HG03432 (cell line): ENCODE measurements around the gene RFX7.
"Not testable (repeated sequence)": the region's sequence is repeated elsewhere in the genome, so short reads cannot be mapped to it uniquely, and the experiment has no call there.

Experiments used
- ATAC-seq: cut with Tn5 transposase; IDR thresholded peaks from one replicate; pipeline ENCODE4 v1.9.1; 2021; ENCODE audit warnings: mild to moderate bottlenecking, moderate library complexity; ENCODE audit not compliant: unreplicated experiment

Gene RFX7

GRCh38 chr15:56243163-56244037 is at the start of gene RFX7:
Gene RFX7 (minus strand): TSS chr15:56243879. CDS start chr15:56243285, 594 bp downstream.
- ATAC-seq, result peak; percentile 62

DNA sequence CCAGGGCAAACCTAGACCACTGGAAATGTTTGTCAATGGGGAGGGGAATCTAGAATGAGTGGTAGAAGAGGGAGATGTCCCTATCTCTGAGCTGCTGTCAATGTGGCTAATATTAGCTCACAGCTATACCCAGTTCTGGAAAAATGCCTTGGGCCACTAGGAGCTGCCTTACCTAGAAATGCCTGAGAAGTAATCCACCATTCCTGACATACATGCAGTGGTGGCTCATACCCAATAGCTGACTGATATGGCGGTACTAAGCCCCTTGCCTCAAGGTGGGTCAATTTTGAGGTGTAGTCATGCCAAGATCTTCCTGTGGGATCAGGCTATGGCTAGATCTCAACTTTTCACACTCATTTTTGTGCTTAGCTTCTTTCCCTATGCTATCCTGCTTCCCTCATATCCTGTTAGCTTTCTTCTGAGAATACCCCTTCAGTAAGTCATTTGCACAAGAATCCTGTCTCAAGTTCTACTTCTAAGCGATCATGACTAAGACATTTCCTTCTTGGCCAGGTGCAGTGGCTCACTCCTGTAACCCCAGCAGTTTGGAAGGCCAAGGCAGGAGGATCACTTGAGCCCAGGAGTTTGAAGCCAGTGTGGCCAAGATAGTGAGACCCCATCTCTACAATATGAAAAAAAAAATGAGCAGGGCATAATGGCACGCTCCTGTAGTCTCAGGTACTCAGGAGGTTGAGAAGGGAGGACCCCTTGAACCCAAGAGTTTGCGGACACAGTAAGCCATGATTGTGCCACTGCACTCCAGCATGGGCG is 49.1 kb upstream of the RFX7 start:
- no peak for ATAC-seq

GRCh38 chr15:56291741-56292140 is 48.1 kb upstream of the RFX7 start:
- ATAC-seq, result no peak

DNA sequence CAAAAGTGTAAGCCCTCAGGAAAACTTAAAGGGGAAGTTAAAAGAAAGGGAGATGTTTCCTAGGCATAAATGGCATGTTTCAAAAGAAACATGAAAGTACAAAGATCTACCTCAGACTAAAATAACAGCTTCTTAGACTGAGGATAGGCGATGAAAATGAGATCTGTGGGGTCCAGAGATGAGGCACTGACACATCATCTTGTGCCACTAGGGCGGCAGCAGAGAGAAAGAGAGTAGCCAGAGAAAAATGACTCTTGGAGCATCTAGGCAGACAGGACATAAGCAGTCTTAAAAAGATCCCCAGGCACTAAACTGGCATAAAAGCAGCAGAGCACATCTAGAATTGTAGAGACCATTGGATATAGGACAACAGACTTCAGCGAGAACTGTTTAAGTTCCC is 42.5 kb upstream of the RFX7 start:
- no peak for ATAC-seq

- ATAC-seq, result no peak
These were observed 37.5 kb upstream of the RFX7 start for GRCh38 chr15:56281145-56281544.

DNA sequence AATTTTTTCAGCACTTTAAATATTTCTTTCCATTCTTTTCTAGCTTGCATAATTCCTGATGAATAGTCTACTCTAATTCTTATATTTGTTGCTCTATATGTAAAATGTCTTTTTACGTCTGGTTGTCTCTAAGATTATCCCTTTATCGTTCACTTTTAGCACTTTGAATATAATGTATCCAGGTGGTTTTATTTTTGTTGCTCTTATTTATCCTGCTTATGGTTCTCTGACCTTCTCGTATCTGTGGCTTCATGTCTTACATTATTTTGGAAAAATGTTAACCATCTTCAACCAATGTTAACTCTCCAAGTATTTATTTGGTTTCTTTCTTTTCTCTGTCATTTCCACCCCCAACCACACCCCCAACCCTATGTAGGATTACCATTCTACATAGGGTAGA is 30.0 kb upstream of the RFX7 start:
- no peak for ATAC-seq

- no peak for ATAC-seq
These were observed 28.8 kb upstream of the RFX7 start for GRCh38 chr15:56272454-56272853.

GRCh38 chr15:56266465-56266864 is 22.8 kb upstream of the RFX7 start:
- ATAC-seq, result not testable (repeated sequence)

- ATAC-seq, result no peak
These were observed 18.3 kb upstream of the RFX7 start for GRCh38 chr15:56261854-56262509.

GRCh38 chr15:56257306-56257705 is 13.6 kb upstream of the RFX7 start:
- ATAC-seq, result not testable (repeated sequence)

- ATAC-seq, result no peak
These were observed 10.6 kb upstream of the RFX7 start for GRCh38 chr15:56254265-56254664.

DNA sequence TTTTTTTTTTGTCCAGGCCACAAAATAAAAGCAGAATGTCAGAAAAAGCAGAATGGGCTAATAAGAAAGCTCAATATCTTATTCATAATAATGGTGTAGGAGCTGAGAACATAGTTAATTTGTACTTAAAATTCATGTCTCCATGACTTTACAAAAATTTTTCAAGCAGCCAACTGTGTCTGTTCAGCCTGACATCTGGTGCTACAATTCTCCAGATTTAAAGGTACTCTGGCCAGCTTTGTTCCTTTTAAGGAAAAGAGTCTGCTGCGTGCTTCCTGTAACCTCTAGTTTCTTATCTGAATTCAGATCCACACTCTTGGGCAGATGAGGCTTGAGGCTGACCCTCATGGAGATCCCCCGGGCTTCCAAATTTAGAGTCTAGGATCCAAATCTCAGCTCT is 8.7 kb upstream of the RFX7 start:
- no peak for ATAC-seq

GRCh38 chr15:56251315-56252095 is 7.8 kb upstream of the RFX7 start:
- ATAC-seq, result no peak

- ATAC-seq, result no peak
These were observed 6.9 kb upstream of the RFX7 start for GRCh38 chr15:56250626-56251025.

DNA sequence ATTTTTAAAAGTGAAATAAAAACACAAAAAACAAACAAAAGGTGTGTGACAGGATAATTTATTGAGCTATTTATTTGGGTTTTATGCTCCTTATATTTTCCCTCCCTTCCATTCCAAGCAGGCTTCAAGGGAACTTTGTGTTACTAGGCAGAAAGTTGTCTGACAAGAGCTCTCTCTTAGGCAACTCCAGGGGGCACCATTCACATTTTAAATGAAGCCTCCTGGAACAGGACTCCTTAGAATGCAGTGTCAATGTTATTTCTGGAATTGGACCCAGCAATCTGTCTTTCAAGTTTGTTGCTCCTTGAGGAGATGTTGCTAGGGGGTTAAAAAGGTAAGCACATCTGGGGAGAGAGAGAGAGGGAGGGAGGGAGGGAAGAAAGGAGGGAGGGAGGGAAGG is 5.4 kb upstream of the RFX7 start:
- ATAC-seq, result no peak

DNA sequence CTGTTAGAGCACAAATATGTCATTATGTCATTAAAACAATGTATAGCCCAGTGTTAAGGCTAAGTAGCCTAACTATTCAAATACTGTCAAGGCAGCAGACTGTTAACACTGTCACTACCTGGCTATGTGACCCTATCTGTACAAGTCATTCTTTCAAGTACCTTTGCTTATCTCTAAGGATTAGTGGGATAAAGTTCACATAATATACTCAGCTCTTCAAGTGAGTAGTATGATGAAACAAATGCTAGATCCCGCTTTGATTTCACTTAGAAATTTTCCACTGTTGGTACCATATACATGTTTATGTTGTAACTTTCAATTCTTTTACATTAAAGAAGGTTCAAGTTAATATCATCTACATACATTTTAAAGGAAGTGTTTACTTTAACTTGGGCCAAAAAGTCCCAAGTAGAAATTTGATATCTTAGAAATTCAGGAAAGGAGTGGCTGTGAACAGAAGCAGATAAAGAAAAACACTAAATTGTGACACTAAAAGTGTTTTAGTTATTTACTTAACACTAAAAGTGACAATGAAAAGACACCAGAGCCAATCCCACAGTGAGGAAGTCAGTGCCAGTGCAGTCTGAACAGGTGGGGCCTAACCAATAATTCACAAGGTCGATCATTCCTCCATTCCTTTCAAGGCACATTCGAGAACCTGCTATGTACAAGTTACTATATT is 4.8 kb upstream of the RFX7 start:
- no peak for ATAC-seq

- ATAC-seq, result no peak
These were observed 3.6 kb upstream of the RFX7 start for GRCh38 chr15:56247266-56247665.

GRCh38 chr15:56245871-56246814 is 2.5 kb upstream of the RFX7 start:
- ATAC-seq, result peak; percentile 63
